GM12878 (cell line): ENCODE measurements around the gene GMPPA.

Source experiments
- BCL3 ChIP-seq: IDR thresholded peaks from 2 replicates; pipeline ENCODE4 v1.6.1; 2011; ENCODE audit warnings: borderline replicate concordance, low read depth, mild to moderate bottlenecking, moderate library complexity, low read length; ENCODE audit not compliant: insufficient read depth, poor library complexity, severe bottlenecking
- CHD2 ChIP-seq: IDR thresholded peaks from 2 replicates; pipeline ENCODE4 v1.6.1; 2011; ENCODE audit warnings: low read depth, low read length, improper control_type of control experiment, borderline replicate concordance
- CTCF ChIP-seq, 3 experiments: IDR thresholded peaks in 2 of 3; conservative IDR thresholded peaks in 1 of 3; 2 replicates each; pipeline ENCODE4 v1.5.1; 2011; ENCODE audit warnings: low read depth in 3 of 3, low read length in 3 of 3, mild to moderate bottlenecking in 3 of 3, control low read depth in 2 of 3, moderate library complexity in 2 of 3, inconsistent platforms in 1 of 3, mixed read lengths in 1 of 3; ENCODE audit not compliant: control insufficient read depth in 2 of 3, insufficient read depth in 1 of 3; ENCODE audit errors: extremely low read depth in 1 of 3
- EED ChIP-seq: sonication (generic); IDR thresholded peaks from 2 replicates; pipeline ENCODE4 v1.6.1; 2016; ENCODE audit warnings: antibody characterized with exemption, low read depth
- ETV6 ChIP-seq, 2 experiments: fragments of 450-650 bp in 1 of 2; IDR thresholded peaks in 1 of 2; conservative IDR thresholded peaks in 1 of 2; 2 replicates each; pipeline ENCODE4 v1.6.1; 2014; ENCODE audit warnings: antibody characterized with exemption in 1 of 2, borderline replicate concordance in 1 of 2, low read depth in 1 of 2, mild to moderate bottlenecking in 1 of 2, moderate library complexity in 1 of 2
- IRF3 ChIP-seq: fragments of 450-650 bp; IDR thresholded peaks from 2 replicates; pipeline ENCODE4 v1.6.1; 2014; ENCODE audit warnings: mild to moderate bottlenecking
- NFYB ChIP-seq: IDR thresholded peaks from 2 replicates; pipeline ENCODE4 v1.6.1; 2011; ENCODE audit warnings: low read depth, mild to moderate bottlenecking, low read length, improper control_type of control experiment, moderate library complexity; ENCODE audit not compliant: insufficient read depth
- POLR2A ChIP-seq: IDR thresholded peaks from 2 replicates; pipeline ENCODE4 v1.6.1; 2011; ENCODE audit warnings: low read depth, mild to moderate bottlenecking, low read length
- TF ChIP-seq, protein P1 (sequence below): fragments of 450-650 bp; formaldehyde crosslinking; IDR thresholded peaks from 2 replicates; pipeline ENCODE4 v1.5.0; 2022; ENCODE audit warnings: mild to moderate bottlenecking, missing genetic modification characterization
- TF ChIP-seq, protein P2 (sequence below): IDR thresholded peaks from 2 replicates; pipeline ENCODE4 v1.6.1; 2011; ENCODE audit warnings: borderline replicate concordance, low read depth, mild to moderate bottlenecking, moderate library complexity, mixed read lengths, low read length; ENCODE audit not compliant: insufficient read depth; ENCODE audit errors: extremely low read length

- no peak for TF ChIP-seq POLR2A
- TF ChIP-seq CTCF (IDR thresholded peaks at IDR 0.05 in 2 of 3, conservative IDR thresholded peaks at IDR 0.05 in 1 of 3; ENCODE audit: control insufficient read depth in 2 of 3, extremely low read depth in 1 of 3, insufficient read depth in 1 of 3, low read depth in 3 of 3, low read length in 3 of 3): no peak
- no peak for TF ChIP-seq BCL3
- TF ChIP-seq, protein P1, sequence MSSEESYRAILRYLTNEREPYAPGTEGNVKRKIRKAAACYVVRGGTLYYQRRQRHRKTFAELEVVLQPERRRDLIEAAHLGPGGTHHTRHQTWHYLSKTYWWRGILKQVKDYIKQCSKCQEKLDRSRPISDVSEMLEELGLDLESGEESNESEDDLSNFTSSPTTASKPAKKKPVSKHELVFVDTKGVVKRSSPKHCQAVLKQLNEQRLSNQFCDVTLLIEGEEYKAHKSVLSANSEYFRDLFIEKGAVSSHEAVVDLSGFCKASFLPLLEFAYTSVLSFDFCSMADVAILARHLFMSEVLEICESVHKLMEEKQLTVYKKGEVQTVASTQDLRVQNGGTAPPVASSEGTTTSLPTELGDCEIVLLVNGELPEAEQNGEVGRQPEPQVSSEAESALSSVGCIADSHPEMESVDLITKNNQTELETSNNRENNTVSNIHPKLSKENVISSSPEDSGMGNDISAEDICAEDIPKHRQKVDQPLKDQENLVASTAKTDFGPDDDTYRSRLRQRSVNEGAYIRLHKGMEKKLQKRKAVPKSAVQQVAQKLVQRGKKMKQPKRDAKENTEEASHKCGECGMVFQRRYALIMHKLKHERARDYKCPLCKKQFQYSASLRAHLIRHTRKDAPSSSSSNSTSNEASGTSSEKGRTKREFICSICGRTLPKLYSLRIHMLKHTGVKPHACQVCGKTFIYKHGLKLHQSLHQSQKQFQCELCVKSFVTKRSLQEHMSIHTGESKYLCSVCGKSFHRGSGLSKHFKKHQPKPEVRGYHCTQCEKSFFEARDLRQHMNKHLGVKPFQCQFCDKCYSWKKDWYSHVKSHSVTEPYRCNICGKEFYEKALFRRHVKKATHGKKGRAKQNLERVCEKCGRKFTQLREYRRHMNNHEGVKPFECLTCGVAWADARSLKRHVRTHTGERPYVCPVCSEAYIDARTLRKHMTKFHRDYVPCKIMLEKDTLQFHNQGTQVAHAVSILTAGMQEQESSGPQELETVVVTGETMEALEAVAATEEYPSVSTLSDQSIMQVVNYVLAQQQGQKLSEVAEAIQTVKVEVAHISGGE (CRISPR knock-in tag): no peak
- TF ChIP-seq ETV6 (conservative IDR thresholded peaks at IDR 0.05 in 1 of 2, IDR thresholded peaks at IDR 0.05 in 1 of 2; ENCODE audit: borderline replicate concordance in 1 of 2, low read depth in 1 of 2): no peak
- TF ChIP-seq CHD2: no peak
- TF ChIP-seq NFYB: no peak
- TF ChIP-seq, protein P2, sequence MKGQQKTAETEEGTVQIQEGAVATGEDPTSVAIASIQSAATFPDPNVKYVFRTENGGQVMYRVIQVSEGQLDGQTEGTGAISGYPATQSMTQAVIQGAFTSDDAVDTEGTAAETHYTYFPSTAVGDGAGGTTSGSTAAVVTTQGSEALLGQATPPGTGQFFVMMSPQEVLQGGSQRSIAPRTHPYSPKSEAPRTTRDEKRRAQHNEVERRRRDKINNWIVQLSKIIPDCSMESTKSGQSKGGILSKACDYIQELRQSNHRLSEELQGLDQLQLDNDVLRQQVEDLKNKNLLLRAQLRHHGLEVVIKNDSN: no peak
- TF ChIP-seq IRF3: no peak
- no peak for TF ChIP-seq EED
These were observed 45.9 kb downstream of the GMPPA start for GRCh38 chr2:219544567-219544966.
